ENCODE data around the gene GALE.

DNA sequence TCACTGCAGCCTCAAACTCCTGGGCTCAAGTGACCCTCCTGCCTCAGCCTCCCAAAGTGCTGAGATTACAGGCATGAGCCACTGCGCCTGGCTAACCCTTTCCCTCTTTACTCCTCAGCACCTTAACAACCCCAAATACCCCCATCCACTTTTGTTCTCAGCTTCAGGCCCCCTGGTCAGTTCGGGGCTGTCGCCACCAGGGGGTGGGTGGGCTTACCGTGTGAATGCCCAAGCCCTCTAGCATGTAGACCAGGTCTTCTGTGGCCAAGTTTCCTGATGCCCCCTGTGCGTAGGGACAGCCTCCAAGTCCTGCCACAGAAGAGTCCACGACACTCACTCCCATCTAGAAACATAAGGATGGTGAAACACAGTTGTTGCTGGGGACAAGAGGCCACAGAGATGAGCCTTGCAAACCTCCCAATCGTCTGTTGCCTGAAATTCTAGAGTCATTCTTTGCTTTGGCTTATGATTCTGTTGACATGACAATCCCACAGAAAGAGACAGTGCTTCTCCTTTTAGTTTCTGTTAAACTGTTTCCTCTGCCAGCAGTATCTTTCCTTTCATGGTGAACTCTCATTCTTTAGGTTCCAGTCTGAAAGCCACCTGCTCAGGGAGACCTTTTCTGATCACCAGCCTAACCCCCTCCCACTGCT lies 3.8 kb upstream of the GALE start:
- TF ChIP-seq, protein P1, sequence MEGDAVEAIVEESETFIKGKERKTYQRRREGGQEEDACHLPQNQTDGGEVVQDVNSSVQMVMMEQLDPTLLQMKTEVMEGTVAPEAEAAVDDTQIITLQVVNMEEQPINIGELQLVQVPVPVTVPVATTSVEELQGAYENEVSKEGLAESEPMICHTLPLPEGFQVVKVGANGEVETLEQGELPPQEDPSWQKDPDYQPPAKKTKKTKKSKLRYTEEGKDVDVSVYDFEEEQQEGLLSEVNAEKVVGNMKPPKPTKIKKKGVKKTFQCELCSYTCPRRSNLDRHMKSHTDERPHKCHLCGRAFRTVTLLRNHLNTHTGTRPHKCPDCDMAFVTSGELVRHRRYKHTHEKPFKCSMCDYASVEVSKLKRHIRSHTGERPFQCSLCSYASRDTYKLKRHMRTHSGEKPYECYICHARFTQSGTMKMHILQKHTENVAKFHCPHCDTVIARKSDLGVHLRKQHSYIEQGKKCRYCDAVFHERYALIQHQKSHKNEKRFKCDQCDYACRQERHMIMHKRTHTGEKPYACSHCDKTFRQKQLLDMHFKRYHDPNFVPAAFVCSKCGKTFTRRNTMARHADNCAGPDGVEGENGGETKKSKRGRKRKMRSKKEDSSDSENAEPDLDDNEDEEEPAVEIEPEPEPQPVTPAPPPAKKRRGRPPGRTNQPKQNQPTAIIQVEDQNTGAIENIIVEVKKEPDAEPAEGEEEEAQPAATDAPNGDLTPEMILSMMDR (conservative IDR thresholded peaks at IDR 0.05 in 1 of 2, IDR thresholded peaks at IDR 0.05 in 1 of 2; ENCODE audit: low read depth in 1 of 2, low read length in 2 of 2): peak in 1 of 2 donors; percentile 20
- TF ChIP-seq EZH2 (IDR thresholded peaks at IDR 0.05; ENCODE audit: low read length, missing control alignments): no peak
